BLaER1 treated with 17β-estradiol and CSF1 and Interleukin-3, amounts not matched to agents 10 nM and 100 nM (cell line): ENCODE data around the gene CIDEB.

Experiments used
- H3K27ac ChIP-seq, 11 experiments: shearing (Covaris generic); formaldehyde crosslinking; 2 replicates each; pipeline ENCODE4 v1.8.1; 2022
- H3K27me3 ChIP-seq, 11 experiments: shearing (Covaris generic); formaldehyde crosslinking; 2 replicates each; pipeline ENCODE4 v1.8.1; 2022
- H3K36me3 ChIP-seq, 11 experiments: shearing (Covaris generic); formaldehyde crosslinking; 2 replicates each; pipeline ENCODE4 v1.8.1; 2022
- H3K4me1 ChIP-seq, 10 experiments: shearing (Covaris generic); formaldehyde crosslinking; 2 replicates each; pipeline ENCODE4 v1.8.1; 2022
- H3K4me2 ChIP-seq, 11 experiments: shearing (Covaris generic); formaldehyde crosslinking; 2 replicates each; pipeline ENCODE4 v1.8.1; 2022
- H3K4me3 ChIP-seq, 10 experiments: shearing (Covaris generic); formaldehyde crosslinking; 2 replicates each; pipeline ENCODE4 v1.8.1; 2022
- H3K9ac ChIP-seq, 11 experiments: shearing (Covaris generic); formaldehyde crosslinking; 2 replicates each; pipeline ENCODE4 v1.8.1; 2022
- H3K9me3 ChIP-seq, 11 experiments: shearing (Covaris generic); formaldehyde crosslinking; replicated peaks in 1 of 11; 2 replicates each; pipeline ENCODE4 v1.8.1; 2022
- H4K20me1 ChIP-seq, 11 experiments: shearing (Covaris generic); formaldehyde crosslinking; 2 replicates each; pipeline ENCODE4 v1.8.1; 2022
- Cebpa-rat ChIP-seq, 11 experiments: shearing (Covaris generic); IDR thresholded peaks; 2 replicates each; pipeline ENCODE4 v1.8.1; 2022

Gene CIDEB

GRCh38 chr14:24269910-24270536, 37.8 kb downstream of the CIDEB start:
- no peaks in the 10 kb centered on the region for H3K9me3 ChIP-seq
- no peaks in the 10 kb centered on the region for H3K27me3 ChIP-seq
- peaks cover 0 to 4% (median 0%) of the 10 kb centered on the region in 11 experiments; a peak in 1 of 22 replicates for H4K20me1 ChIP-seq
- no peak overlapping the region for H3K4me3 ChIP-seq
- TF ChIP-seq Cebpa-rat (IDR thresholded peaks at IDR 0.05): no peak
- H3K4me2 ChIP-seq: peak overlapping the region in 5 of 11 experiments; percentile 89 to 97 (median 95); a peak in 9 of 22 replicates
- peaks cover 12 to 53% (median 38%) of the 10 kb centered on the region in 11 experiments; a peak in 21 of 22 replicates for H3K36me3 ChIP-seq
- no peak overlapping the region for H3K9ac ChIP-seq
- H3K4me1 ChIP-seq: peaks cover 24 to 54% (median 45%) of the 10 kb centered on the region in 10 experiments
- H3K27ac ChIP-seq: no peak overlapping the region; a peak in 1 of 22 replicates

GRCh38 chr14:24269368-24269767, 38.4 kb downstream of the CIDEB start:
- no peaks in the 10 kb centered on the region for H3K9me3 ChIP-seq
- no peak overlapping the region; a peak in 1 of 22 replicates for H3K4me2 ChIP-seq
- H4K20me1 ChIP-seq: peaks cover 0 to 4% (median 0%) of the 10 kb centered on the region in 11 experiments; a peak in 1 of 22 replicates
- no peak overlapping the region for H3K9ac ChIP-seq
- no peak for TF ChIP-seq Cebpa-rat (IDR thresholded peaks at IDR 0.05)
- no peaks in the 10 kb centered on the region for H3K27me3 ChIP-seq
- H3K4me1 ChIP-seq: peaks cover 24 to 48% (median 42%) of the 10 kb centered on the region in 10 experiments
- H3K4me3 ChIP-seq: no peak overlapping the region
- peaks cover 12 to 60% (median 38%) of the 10 kb centered on the region in 11 experiments; a peak in 21 of 22 replicates for H3K36me3 ChIP-seq
- H3K27ac ChIP-seq: no peak overlapping the region

- no peak for TF ChIP-seq Cebpa-rat (IDR thresholded peaks at IDR 0.05)
- Histone ChIP-seq H3K36me3 (peaks cover 12 to 71% (median 38%) of the 10 kb centered on the region in 11 experiments; a peak in 21 of 22 replicates), H3K9ac (no peak overlapping the region), H3K27ac (no peak overlapping the region), H4K20me1 (peaks cover 0 to 4% (median 0%) of the 10 kb centered on the region in 11 experiments; a peak in 1 of 22 replicates), H3K4me3 (no peak overlapping the region), H3K9me3 (no peaks in the 10 kb centered on the region), H3K27me3 (no peaks in the 10 kb centered on the region), H3K4me2 (no peak overlapping the region), H3K4me1 (peaks cover 24 to 36% (median 31%) of the 10 kb centered on the region in 10 experiments)
These were observed 39.6 kb downstream of the CIDEB start for GRCh38 chr14:24268225-24268624.

- no peaks in the 10 kb centered on the region for H3K9me3 ChIP-seq
- H3K36me3 ChIP-seq: peaks cover 12 to 76% (median 38%) of the 10 kb centered on the region in 11 experiments; a peak in 21 of 22 replicates
- peaks cover 20 to 29% (median 25%) of the 10 kb centered on the region in 10 experiments for H3K4me1 ChIP-seq
- peaks cover 0 to 6% (median 0%) of the 10 kb centered on the region in 11 experiments; a peak in 2 of 22 replicates for H4K20me1 ChIP-seq
- H3K27me3 ChIP-seq: no peaks in the 10 kb centered on the region
- no peak for TF ChIP-seq Cebpa-rat (IDR thresholded peaks at IDR 0.05)
- peak overlapping the region in 2 of 11 experiments; percentile 3 to 31; a peak in 1 of 22 replicates for H3K9ac ChIP-seq
- no peak overlapping the region for H3K4me3 ChIP-seq
- H3K4me2 ChIP-seq: peak overlapping the region in 2 of 11 experiments; percentile 10 to 53; a peak in 2 of 22 replicates
- H3K27ac ChIP-seq: no peak overlapping the region
These were observed 40.3 kb downstream of the CIDEB start for GRCh38 chr14:24267516-24267915.

- Histone ChIP-seq H3K27me3 (no peaks in the 10 kb centered on the region), H3K27ac (no peak overlapping the region), H3K9me3 (no peaks in the 10 kb centered on the region), H3K4me2 (peak overlapping the region in 6 of 11 experiments; percentile 5 to 53 (median 32); a peak in 8 of 22 replicates), H4K20me1 (peaks cover 0 to 13% (median 0%) of the 10 kb centered on the region in 11 experiments; a peak in 2 of 22 replicates), H3K36me3 (peaks cover 12 to 85% (median 38%) of the 10 kb centered on the region in 11 experiments; a peak in 21 of 22 replicates), H3K4me1 (peaks cover 11 to 20% (median 16%) of the 10 kb centered on the region in 10 experiments), H3K9ac (peak overlapping the region in 3 of 11 experiments; percentile 19 to 39 (median 23); a peak in 2 of 22 replicates), H3K4me3 (no peak overlapping the region)
- no peak for TF ChIP-seq Cebpa-rat (IDR thresholded peaks at IDR 0.05)
These were observed 41.2 kb downstream of the CIDEB start for GRCh38 chr14:24266344-24267244.

- Histone ChIP-seq H4K20me1 (peaks cover 0 to 13% (median 0%) of the 10 kb centered on the region in 11 experiments; a peak in 2 of 22 replicates), H3K27me3 (no peaks in the 10 kb centered on the region), H3K36me3 (peaks cover 12 to 92% (median 31%) of the 10 kb centered on the region in 11 experiments; a peak in 21 of 22 replicates), H3K9me3 (no peaks in the 10 kb centered on the region), H3K4me1 (peaks cover 0 to 14% (median 9%) of the 10 kb centered on the region in 10 experiments; a peak in 14 of 20 replicates), H3K4me3 (no peak overlapping the region), H3K27ac (no peak overlapping the region), H3K4me2 (no peak overlapping the region), H3K9ac (0 out of 22 replicates have a peak overlapping the region, but pooled peaks of 1 of the 11 experiments have one; percentile 5)
- TF ChIP-seq Cebpa-rat (IDR thresholded peaks at IDR 0.05): no peak
These were observed 43.5 kb downstream of the CIDEB start for GRCh38 chr14:24264298-24264697.

GRCh38 chr14:24263848-24264247, 43.9 kb downstream of the CIDEB start:
- H3K27me3 ChIP-seq: no peaks in the 10 kb centered on the region
- no peak for TF ChIP-seq Cebpa-rat (IDR thresholded peaks at IDR 0.05)
- H3K9ac ChIP-seq: 0 out of 22 replicates have a peak overlapping the region, but pooled peaks of 1 of the 11 experiments have one; percentile 9
- H3K36me3 ChIP-seq: peaks cover 12 to 92% (median 27%) of the 10 kb centered on the region in 11 experiments; a peak in 20 of 22 replicates
- H4K20me1 ChIP-seq: peaks cover 0 to 13% (median 0%) of the 10 kb centered on the region in 11 experiments; a peak in 2 of 22 replicates
- peaks cover 0 to 14% (median 9%) of the 10 kb centered on the region in 10 experiments; a peak in 13 of 20 replicates for H3K4me1 ChIP-seq
- no peak overlapping the region for H3K4me2 ChIP-seq
- H3K4me3 ChIP-seq: no peak overlapping the region
- no peaks in the 10 kb centered on the region for H3K9me3 ChIP-seq
- H3K27ac ChIP-seq: no peak overlapping the region
